Activated T-helper 1 cell treated with anti-CD3 and anti-CD28 coated beads, Interleukin-2, amount 50 U/mL, for 16 hours (primary cell): ENCODE results near the gene ZBTB49.
A peak's percentile ranks its signal among the peaks of the same experiment; 100 is the strongest.
"Not testable (repeated sequence)": the region's sequence is repeated elsewhere in the genome, so short reads cannot be mapped to it uniquely, and the experiment has no call there.

Experiments used
- DNase-seq, 2 donors: peaks; one replicate each; pipeline ENCODE4 v3.0.0-alpha.2; 2020; ENCODE audit warnings: low read depth in 1 of 2, low spot score in 1 of 2

ZBTB49 gene

DNA sequence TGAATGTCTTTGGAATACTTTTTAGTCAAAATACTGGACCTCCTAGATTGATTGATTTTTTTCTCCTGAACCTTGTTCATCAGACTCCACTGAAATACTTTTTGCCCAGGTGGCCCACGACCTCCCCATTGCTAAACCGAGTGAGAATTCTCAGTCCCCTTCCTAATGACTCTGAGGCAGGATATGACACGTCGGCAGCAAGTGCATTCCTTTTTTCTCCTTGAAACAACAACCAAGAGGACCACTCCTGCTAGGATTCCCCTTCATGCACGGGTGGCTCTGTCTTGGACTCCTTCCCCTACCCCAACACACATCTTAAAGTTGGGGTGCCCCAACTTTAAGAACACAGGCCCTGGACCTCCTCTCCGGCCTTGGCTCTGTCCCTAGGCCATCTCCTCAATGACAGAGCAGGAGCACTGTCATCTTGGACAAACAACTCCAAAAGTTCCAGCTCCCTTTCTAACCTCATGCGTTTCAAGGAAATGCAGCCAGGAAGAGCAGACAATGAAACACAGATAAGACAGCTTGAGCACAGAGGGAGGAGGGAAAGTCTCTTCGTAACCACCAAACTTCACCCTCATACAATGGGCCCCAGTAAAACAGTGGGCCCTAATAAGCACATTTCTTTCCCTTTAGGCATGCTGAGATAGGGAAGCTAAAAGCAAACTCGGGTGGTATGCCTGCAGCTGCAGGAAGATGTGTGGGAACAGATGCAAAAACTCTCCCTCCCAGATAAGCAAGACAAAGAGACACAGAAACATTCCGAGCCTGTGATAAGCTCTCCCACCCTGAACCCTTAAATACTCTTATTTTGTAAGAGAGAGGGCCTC is 33.9 kb downstream of the ZBTB49 start:
- DNase-seq, result no peak

DNA sequence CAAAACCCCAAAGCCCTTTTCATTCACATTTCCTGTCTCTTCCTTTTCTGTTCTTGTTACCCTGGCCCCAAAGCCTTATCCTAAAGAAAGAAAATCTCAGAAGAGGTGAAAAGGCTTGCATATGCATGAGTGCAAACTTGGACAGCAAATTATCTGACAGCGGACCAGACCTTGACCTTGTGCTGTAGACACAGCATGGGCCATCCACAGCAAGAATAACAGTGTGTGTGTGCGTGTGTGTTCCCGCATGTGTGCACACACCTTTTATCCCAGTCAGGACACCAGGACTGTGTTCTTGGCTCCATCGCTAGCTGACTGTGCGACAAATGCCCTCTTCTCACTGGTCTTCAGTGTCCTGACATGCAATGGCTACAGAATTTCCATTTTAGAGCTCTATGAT is 35.3 kb downstream of the ZBTB49 start:
- no peak for DNase-seq

DNA sequence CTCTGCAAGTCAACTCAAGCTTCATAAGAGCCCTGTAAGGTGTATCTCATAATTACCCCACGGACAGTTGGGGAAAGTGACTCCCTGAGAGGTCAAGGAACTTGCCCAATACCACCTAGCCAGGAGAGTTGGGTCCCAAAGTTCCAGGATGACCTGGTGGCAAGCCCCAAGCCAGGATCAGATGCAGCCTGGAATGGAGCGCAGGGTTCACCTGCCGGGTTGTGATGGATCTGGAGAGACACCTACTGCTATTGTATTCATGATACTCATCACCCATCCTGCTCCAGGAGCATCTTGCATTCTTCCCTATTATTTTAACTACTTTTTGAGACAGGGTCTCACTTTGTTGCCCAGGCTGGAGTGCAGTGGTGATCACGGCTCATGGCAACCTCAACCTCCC is 36.1 kb downstream of the ZBTB49 start:
- no peak for DNase-seq

- no peak for DNase-seq
Observed at GRCh38 chr4:4327652-4328121, 37.6 kb downstream of the ZBTB49 start.

DNA sequence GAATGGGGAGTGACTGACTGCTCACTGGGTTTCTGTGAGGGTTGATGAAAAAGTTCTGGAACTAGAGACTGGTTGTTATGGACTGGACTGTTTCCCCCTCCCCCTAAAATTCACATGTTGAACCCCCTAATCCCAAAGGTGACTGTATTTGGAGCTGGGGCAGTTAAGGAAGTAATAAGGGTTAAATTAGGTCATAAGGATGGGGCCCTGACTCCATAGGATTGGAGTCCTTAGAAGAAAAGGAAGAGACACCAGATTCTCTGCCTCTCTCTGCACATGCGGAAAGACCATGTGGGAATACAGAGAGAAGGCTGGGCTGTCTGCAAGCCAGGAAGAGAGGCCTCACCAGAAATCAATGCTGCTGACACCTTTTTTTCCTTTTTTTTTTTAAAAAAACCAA is 38.2 kb downstream of the ZBTB49 start:
- DNase-seq, result no peak

DNA sequence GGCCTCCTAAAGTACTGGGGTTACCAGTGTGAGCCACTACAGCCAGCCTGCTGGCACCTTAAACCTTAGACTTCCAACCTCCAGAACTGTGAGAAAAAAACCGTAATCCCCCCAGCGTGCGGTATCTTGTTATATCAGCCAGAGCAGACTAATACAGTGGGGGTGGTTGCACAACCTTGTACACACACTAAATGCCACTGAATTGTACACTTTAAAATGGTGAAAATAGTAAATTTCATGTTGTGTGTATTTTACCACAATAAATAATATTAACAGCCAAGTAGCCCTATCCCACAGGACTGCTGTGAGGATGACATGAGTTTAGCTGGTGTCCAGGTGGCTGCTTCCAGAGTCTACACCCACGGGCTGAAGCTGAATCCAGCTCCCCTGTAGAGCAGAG is 38.8 kb downstream of the ZBTB49 start:
- DNase-seq, result no peak

- no peak for DNase-seq
Observed at GRCh38 chr4:4329496-4329895, 39.4 kb downstream of the ZBTB49 start.

- DNase-seq, result no peak
Observed at GRCh38 chr4:4330794-4331193, 40.7 kb downstream of the ZBTB49 start.

GRCh38 chr4:4332529-4332928 is 42.5 kb downstream of the ZBTB49 start:
- DNase-seq, result no peak

GRCh38 chr4:4333265-4333706 is 43.2 kb downstream of the ZBTB49 start:
- no peak for DNase-seq

GRCh38 chr4:4334798-4335520 is 44.9 kb downstream of the ZBTB49 start:
- DNase-seq, result peak; percentile 50 to 61

GRCh38 chr4:4338210-4339001 is 48.4 kb downstream of the ZBTB49 start:
- DNase-seq, result no peak

GRCh38 chr4:4339504-4340085 is 49.5 kb downstream of the ZBTB49 start:
- no peak for DNase-seq

- DNase-seq, result no peak
Observed at GRCh38 chr4:4341861-4342650, 52.0 kb downstream of the ZBTB49 start.

DNA sequence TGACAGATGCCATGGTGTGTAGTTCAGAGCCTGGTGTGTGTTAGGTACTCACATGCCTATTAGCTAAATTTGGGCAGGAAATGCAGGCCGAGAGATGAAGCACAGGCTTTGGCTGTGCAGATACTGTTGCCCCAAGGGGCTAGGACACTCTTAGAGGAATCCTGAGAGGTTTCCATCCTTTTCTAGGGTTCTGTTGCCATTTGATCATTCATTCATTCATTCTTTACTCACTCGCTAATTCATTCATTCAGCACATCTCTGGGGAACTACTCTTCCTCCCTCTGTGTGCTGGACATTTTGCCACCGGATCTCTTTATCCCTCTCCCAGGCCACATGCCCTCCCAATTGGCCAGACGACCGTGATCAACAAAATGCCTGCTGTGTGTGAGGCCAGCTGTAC is 53.0 kb downstream of the ZBTB49 start:
- no peak for DNase-seq

DNA sequence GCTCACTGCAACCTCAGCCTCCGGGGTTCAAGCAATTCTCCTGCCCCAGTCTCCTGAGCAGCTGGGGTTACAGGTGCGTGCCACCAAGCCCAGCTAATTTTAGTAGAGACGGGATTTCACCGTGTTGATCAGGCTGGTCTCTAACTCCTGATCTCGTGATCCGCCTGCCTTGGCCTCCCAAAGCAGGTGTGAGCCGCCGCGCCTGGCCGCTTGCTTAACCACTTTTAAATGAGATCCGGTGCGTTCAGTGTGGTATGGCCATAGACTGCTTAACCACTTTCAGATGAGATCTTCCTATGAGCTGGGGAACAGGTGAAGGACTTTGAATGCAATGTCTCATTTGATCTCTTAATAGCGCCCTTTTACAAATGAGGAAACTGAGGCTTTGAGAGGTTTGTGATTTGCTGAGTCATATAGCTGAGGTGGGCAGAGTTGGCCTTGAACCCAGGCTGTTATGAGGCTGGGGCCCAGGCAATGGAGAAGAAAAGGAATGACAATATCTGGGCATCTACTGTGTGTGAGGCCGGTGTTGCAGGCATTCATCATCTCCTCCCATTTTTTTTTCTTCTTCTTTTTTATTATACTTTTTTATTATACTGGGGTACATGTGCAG is 55.0 kb downstream of the ZBTB49 start:
- no peak for DNase-seq

- DNase-seq, result no peak
Observed at GRCh38 chr4:4347585-4347984, 57.5 kb downstream of the ZBTB49 start.

GRCh38 chr4:4348585-4348984 is 58.5 kb downstream of the ZBTB49 start:
- not testable (repeated sequence) for DNase-seq

DNA sequence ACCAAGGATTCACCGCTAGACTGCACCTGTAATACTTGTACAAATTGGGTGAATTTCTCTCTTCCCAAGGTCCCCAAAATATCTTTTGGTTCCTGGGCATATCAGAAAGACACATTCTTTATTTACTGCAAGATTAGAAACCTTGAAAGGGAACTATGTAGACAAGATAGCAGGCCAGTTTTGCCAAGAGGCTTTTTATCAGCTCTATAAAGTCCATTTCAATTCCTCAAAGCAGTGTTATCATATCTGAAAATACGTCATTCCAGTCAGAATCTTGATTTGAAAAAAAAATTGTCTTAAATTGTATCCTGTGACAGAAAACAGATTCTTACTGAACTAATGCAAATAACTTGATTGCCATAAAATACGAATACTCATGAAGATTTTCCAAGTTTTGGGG is 59.8 kb downstream of the ZBTB49 start:
- no peak for DNase-seq

DNA sequence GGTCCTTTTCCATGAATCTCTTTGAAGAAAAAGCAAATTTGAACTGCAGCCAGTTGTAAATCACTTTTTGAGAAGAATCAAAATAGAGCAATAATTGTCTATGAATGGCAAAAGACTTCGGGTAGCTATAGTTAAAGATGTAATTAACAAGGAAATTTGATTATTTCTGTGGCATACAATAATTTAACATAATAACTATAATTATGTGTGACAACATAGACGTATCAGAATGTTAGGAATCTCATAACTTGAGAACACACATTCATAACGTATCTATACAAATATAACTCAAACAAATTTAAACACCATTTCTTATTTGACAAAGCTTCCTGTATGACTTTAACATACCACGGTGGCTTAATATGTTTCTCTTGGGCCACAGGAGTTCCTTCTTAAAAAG is 60.9 kb downstream of the ZBTB49 start:
- DNase-seq, result no peak
